Glomerular visceral epithelial cell (primary cell): ENCODE results near the gene CD300LG.
"Not testable (repeated sequence)": the region's sequence is repeated elsewhere in the genome, so short reads cannot be mapped to it uniquely, and the experiment has no call there.

ENCODE experiments used
- DNase-seq: peaks from one replicate; pipeline ENCODE4 v3.0.0-alpha.2; 2016; ENCODE audit errors: extremely low spot score

Gene CD300LG

GRCh38 chr17:43853546-43853945 is 6.6 kb downstream of the CD300LG start:
- no peak for DNase-seq

GRCh38 chr17:43854498-43854897 is 7.5 kb downstream of the CD300LG start:
- DNase-seq = no peak

- no peak for DNase-seq
These were observed 8.1 kb downstream of the CD300LG start for GRCh38 chr17:43855061-43855460.

GRCh38 chr17:43856141-43856540 is 9.2 kb downstream of the CD300LG start:
- no peak for DNase-seq

DNA sequence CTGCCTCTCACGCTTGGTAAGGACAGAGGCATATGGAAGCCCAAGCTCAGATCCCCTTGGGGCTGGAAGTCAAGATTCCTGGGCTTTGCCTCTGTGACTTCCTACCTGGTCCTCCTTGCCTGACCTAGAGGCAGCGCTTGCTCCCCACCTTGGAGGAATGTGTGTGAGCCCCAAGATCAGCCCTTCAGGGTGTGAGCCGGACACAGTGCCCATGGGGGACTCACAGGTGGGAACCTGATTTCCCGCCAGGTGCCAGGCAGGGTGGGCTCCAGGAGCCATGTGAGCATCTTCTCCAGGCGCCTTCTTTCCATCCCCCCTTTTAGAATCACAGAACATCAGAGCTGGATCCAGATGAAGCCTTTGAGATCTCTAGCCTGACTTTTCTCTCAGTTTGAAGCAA is 10.2 kb downstream of the CD300LG start:
- DNase-seq = no peak

- DNase-seq = no peak
These were observed 11.1 kb downstream of the CD300LG start for GRCh38 chr17:43857957-43858600.

GRCh38 chr17:43860077-43860725 is 13.2 kb downstream of the CD300LG start:
- DNase-seq = no peak

DNA sequence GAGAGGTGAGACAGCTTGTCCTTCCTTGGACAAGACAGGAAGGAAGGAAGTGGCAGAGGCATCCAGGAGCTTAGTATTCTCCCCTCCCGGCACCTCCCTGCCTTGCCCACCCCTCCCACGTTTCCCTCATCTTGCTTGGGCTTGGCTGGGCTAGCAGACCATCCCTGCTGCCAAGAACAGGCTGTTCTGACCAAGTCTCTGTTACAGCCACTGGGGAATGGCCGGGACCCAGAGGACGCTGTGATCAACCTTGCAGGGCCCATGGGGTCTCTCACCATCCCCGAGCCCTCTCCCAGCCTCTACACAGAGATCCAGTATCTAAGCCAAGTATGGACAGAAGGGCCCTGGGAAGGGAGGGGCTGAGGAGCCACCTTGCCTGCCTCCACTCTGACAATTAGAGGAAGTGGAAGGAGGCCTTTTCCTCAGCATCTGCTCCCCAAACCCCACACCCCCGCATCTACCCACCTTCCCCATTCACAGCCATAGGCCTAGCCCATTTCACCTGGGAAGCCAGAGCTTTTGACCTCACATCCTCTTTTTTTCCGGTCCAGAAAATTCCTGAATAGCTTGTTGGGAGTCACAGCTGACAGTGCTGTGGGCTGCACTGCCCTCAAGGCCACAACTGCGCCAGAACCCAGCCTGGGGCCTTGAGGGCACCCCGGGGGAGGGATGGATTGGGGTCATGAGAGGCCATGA is 14.1 kb downstream of the CD300LG start:
- no peak for DNase-seq

GRCh38 chr17:43861960-43862359 is 15.0 kb downstream of the CD300LG start:
- no peak for DNase-seq

GRCh38 chr17:43864161-43864984 is 17.4 kb downstream of the CD300LG start:
- DNase-seq = no peak

- no peak for DNase-seq
These were observed 21.4 kb downstream of the CD300LG start for GRCh38 chr17:43868226-43868994.

DNA sequence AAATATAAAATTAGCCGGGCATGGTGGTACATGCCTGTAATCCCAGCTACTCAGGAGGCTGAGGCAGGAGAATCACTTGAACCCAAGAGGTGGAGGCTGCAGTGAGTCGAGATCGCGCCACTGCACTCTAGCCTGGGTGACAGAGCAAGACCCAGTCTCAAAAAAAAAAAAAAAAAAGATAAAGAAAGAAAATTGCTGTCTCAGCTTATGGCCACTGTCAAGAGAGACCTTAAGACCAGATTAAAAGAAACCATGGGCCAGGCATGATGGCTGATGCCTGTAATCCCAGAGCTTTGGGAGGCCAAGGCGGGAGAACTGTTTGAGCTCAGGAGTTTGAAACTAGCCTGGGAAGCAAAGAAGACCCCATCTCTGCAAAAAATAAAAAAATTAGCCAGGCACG is 22.1 kb downstream of the CD300LG start:
- DNase-seq = not testable (repeated sequence)

- no peak for DNase-seq
These were observed 25.1 kb downstream of the CD300LG start for GRCh38 chr17:43871946-43872690.

GRCh38 chr17:43873091-43873490 is 26.1 kb downstream of the CD300LG start:
- no peak for DNase-seq

GRCh38 chr17:43873815-43874214 is 26.8 kb downstream of the CD300LG start:
- DNase-seq = no peak

DNA sequence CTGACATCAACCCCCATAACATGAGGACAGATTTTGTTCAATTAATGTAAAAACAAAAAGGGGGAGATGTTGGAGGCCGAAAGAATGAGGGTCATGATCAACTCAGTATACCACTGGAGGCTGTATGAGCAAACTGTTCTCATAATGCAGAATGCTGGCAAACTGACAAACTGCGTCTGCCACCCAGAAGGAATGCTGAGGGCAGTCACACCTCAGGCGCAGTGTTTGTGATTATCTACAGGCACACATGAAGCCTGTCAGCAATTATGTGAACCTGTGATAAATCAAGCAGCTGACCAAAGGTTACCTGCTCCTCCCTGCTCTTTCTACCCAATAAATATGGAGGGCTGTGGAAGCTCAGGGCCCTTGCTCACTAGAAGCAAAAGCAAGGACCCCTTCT is 27.3 kb downstream of the CD300LG start:
- DNase-seq = no peak

DNA sequence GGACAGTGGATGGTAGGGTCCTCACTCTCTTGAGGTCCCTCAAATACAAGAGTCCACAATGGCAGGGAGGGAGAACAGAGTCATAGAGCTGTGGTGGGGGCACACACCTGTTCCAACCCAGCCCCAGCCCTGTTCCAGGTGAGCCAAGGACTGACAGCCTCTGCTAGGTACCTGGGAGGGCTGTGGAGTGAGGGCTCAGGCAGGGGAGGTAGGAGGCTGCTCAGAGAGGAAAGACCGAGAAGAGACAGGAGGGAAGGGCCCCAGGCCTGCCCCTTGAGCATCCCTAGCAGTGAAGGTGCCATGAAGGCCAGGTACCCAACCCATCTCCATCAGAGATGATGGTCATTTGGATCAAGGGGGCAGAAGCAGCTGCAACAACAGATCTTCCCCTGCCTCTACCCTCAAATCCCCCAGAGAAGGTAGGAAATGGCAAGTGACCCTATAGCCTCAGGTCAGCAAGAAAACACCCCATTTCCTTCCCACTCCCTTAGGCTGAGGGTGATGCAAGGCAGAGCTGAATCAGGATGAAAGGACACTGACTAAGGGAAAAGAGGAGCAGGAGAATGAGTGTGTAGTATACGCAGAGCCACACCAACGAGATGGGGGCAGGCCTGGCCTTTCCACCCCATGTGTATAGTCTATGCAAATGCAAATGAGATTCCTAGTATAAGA is 28.6 kb downstream of the CD300LG start:
- DNase-seq = no peak

GRCh38 chr17:43877031-43877430 is 30.1 kb downstream of the CD300LG start:
- no peak for DNase-seq

GRCh38 chr17:43877451-43878155 is 30.6 kb downstream of the CD300LG start:
- no peak for DNase-seq
